ENCODE measurements around the gene GABRR2. TPM values are rescaled to one million over a fixed set of nuclear protein-coding genes. Genes with fewer than 3 reads are reported as not detected.
"Not testable (repeated sequence)": the region's sequence is repeated elsewhere in the genome, so short reads cannot be mapped to it uniquely, and the experiment has no call there.

The GABRR2 gene
- total and polyA plus RNA-seq, 2 of the 4 experiments (the other 2 are of a cell fraction): 0.26 TPM; not detected in 1

DNA sequence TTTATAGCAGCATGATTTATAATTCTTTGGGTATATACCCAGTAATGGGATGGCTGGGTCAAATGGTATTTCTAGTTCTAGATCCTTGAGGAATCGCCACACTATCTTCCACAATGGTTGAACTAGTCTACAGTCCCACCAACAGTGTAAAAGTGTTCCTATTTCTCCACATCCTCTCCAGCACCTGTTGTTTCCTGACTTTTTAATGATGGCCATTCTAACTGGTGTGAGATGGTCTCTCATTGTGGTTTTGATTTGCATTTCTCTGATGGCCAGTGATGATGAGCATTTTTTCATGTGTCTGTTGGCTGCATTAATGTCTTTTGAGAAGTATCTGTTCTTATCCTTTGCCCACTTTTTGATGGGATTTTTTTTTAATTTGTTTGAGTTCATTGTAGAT, 20.0 kb downstream of the GABRR2 start:
- H4K5ac ChIP-seq (ENCODE audit: low read depth, low read length); H3K4me3 ChIP-seq (ENCODE audit: insufficient read depth, low read depth, low read length); H3K56ac ChIP-seq (ENCODE audit: extremely low read depth, insufficient read depth, low read length); H3K36me3 ChIP-seq (ENCODE audit: control insufficient read depth, insufficient read depth, low read length); H2BK20ac ChIP-seq (ENCODE audit: low read depth, low read length); intact Hi-C loops (cut with micrococcal nuclease); H3K27ac ChIP-seq (ENCODE audit: insufficient read depth, low read length); H4K8ac ChIP-seq (ENCODE audit: low read depth in 2 of 2, low read length in 2 of 2); ATAC-seq (ENCODE audit: low read depth); H3K4me1 ChIP-seq (ENCODE audit: control insufficient read depth, insufficient read depth, low read length); H3K9me3 ChIP-seq (ENCODE audit: control insufficient read depth, insufficient read depth, low read length); H3K79me1 ChIP-seq (ENCODE audit: low read depth in 1 of 2, low read length in 2 of 2); POLR2A ChIA-PET (ENCODE audit: unreplicated experiment); H2BK15ac ChIP-seq (ENCODE audit: low read depth, low read length); H4K20me1 ChIP-seq (ENCODE audit: insufficient read depth, low read length); BruUV-seq (replicated peaks); dilution Hi-C loops (cut with HindIII; ENCODE audit: low sequenced_read_pairs, unreplicated experiment); H3K4me2 ChIP-seq (ENCODE audit: low read depth, low read length); H3K23ac ChIP-seq (ENCODE audit: low read depth, low read length); H3K14ac ChIP-seq (replicated peaks; ENCODE audit: low read depth, low read length); H3K9ac ChIP-seq (ENCODE audit: low read depth, low read length); H2AFZ ChIP-seq (replicated peaks; ENCODE audit: low read length, poor library complexity); H2BK5ac ChIP-seq (ENCODE audit: low read depth, low read length, poor library complexity, severe bottlenecking); H3K9me1 ChIP-seq (ENCODE audit: insufficient read depth, low read length); CTCF ChIA-PET; H4K91ac ChIP-seq (ENCODE audit: insufficient read depth, low read depth, low read length); in situ Hi-C loops (cut with MboI; ENCODE audit: low sequenced_read_pairs); H3K4ac ChIP-seq (ENCODE audit: low read depth, low read length); H2BK120ac ChIP-seq (ENCODE audit: low read depth, low read length); H2AK9ac ChIP-seq (replicated peaks; ENCODE audit: low read depth, low read length, poor library complexity); DNase-seq; H3K18ac ChIP-seq (ENCODE audit: low read depth, low read length); H2AK5ac ChIP-seq (ENCODE audit: low read depth, low read length): not testable (repeated sequence)
- no CpG with 5 or more reads among the region's 1 CpG for WGBS, 2 experiments (ENCODE audit: extremely low coverage in 2 of 2, insufficient read length in 1 of 2)
- peaks cover 26% of the 10 kb centered on the region for H3K27me3 ChIP-seq (ENCODE audit: control insufficient read depth, insufficient read depth, low read length)

Measured in IMR-90 (cell line).